Endothelial cell of coronary artery (primary cell): ENCODE measurements around the gene CXorf65. TPM values are rescaled to one million over a fixed set of nuclear protein-coding genes. Genes with fewer than 3 reads are reported as not detected.

Experiments
- total RNA-seq: library from RNA; depleted of rRNA; stranded (reverse); fragments of >200 nt; gene quantifications from 2 replicates; pipeline ENCODE4 v1.2.3, GENCODE V29; 2014

Gene CXorf65
- total RNA-seq, result not detected in 2 replicates

GRCh38 chrX:71106427-71106826 is at the start of gene CXorf65:
CXorf65 (minus strand) TSS chrX:71106740; CDS start chrX:71106556, 184 bp downstream.

DNA sequence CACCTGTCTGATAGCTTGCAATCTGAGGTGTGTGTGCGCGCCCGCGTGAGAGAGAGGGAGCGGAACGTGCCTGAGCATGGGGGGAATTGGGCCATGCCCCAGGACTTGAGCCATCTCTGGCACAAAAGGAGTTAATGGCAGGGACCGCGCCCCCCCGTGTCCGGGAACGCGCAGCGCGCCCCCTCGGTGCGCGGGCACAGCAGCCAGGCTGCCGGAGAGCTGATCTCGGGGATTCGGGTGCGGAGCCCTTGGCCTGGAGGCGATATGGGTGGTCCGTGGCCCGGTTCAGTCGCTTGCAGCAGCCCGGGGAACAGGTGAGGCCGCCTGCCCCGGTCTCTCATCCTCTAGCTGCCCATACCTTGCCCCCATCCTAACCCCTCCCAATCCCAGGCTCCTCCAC is 38.1 kb upstream of the CXorf65 start, which contains the start of gene NLGN3:
Gene NLGN3 (plus strand): TSS at position 191 of the 400 bp plus-strand sequence. CDS start 2,909 bp downstream, outside the sequence.

DNA sequence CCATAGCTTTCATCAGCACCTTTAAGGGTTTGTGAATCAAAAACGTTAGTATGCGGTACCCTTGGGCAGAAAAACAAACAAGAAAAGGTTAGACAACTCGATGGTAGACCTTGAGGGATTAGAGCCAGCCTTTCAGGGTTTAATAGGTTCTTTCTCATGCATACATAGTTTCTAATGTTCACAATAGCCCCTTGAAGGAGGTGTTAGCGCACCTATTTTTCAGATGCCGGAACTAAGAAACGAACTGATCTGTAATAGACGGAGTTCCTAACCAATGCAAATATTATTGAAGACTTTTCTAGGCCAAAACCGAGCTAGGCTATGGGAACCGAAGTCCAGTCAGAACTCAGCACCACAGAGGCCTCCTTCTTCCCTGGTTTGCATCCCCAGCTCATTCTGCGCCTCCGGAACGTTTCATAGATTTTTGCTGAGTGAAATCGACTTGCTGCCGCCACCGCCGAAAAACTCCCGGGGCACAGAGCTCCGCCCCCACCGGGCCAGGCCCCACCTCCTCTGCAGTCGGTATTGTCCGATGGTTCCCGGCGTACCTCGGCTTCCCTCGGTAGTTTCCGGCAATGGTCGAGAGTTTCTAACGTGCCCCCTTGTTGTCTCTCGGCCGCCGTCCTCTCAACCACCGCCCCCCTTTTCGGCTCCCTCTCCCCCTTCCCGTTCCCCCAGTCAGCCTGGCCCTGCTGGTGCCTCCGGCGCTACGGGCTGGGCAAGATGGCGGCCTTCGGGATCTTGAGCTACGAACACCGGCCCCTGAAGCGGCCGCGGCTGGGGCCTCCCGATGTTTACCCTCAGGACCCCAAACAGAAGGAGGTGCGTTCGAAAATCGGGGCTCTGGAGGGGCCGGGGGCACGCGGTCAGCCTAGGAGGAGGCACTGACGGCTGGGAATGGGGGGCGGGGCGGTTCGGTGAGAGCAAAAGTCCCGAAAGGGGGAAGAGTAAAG is 11.8 kb upstream of the CXorf65 start, which contains the start of gene MED12:
Gene MED12 (plus strand): TSS at position 565 of the 953 bp plus-strand sequence. CDS start 159 bp downstream, at position 724.

GRCh38 chrX:71111141-71111843 is 4.8 kb upstream of the CXorf65 start, which contains the start of gene IL2RG:
IL2RG (minus strand) TSS chrX:71111577; CDS start chrX:71111539, 38 bp downstream.

DNA sequence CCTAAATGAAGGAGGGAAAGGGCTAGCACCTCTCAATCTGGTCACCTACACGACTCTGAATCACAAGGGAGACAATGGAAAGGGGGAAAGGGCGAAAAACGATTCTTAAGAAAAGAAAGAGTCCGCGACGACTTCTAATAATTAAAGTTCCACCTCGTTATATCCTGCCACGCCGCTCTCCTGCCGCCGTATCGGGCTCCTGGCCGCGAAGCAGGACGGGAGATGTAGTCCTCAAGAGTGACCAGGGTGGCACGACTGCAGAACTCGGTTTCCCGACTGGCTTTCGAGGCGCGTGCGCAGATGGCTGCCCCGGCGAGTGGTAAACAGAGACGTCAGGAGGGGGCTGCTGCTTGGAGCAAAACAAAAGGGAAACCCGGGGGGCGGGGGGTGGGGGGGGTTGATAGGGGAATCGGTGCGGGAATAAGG is 11.0 kb downstream of the CXorf65 start, which contains the start of gene FOXO4:
Gene FOXO4 (plus strand): TSS at position 297 of the 426 bp plus-strand sequence. CDS start 678 bp downstream, outside the sequence.

DNA sequence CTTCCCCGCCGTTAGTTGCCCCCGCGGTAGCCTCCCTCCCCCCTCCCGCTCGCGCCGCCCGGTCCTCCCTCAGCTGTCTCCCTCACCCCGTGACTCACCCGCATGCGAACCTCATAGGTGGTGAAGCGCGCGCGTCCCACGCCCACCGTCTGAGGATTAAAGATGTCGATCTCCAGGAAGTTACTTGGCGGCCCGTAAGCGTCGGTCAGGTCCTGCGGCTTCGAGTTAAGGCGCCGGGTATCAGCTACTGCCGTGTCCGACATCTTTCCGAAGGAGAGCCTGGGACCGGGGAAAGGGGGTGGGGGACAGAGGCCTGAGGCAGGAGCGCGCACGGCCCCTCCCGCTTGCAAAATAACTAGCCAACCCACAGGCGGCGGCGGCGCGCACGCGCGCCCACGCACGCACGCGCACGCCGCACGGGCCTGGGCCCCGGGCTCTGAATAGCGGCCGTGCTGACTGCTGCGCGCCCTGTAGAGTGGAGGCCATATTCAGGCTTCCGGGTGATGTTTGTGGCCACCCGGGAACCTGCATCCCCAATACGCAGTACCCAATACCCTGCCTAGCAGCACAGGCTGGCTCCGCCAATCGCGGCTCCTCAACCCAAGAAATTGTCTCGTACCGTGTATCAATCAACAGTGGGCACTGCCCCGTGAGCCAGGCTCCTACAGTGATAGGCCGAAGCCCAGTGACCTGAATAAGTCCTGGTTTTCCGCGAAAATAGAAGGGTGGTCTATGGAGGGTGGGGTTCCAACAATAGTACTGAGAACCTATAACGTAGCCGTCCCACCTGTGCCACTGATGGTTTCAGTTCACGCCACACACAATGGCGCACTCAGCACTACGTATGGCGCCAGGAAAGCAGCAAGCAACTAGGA is 38.3 kb downstream of the CXorf65 start, which contains the start of gene SNX12:
Gene SNX12 (minus strand): TSS at position 291 of the 875 bp plus-strand sequence. CDS start 28 bp downstream, at position 263.

Other genes starting within 250 kb of the CXorf65 start
- gene TEX11, start 198.0 kb downstream of the CXorf65 start, total RNA-seq, result not detected in 2 replicates
- gene SLC7A3, start 175.6 kb downstream of the CXorf65 start, total RNA-seq, result not detected in 2 replicates
- gene SNX12, start 38.4 kb downstream of the CXorf65 start, total RNA-seq, result 68.5 and 80.8 TPM in 2 replicates
- gene FOXO4, start 10.9 kb downstream of the CXorf65 start, total RNA-seq, result 4.5 and 5.3 TPM in 2 replicates
- gene IL2RG, start 4.8 kb upstream of the CXorf65 start, total RNA-seq, result not detected in 2 replicates
- 38.7 and 43.4 TPM in 2 replicates for gene MED12, start 11.9 kb upstream of the CXorf65 start, total RNA-seq
- 0.09 TPM in 2 replicates for gene NLGN3, start 38.1 kb upstream of the CXorf65 start, total RNA-seq
- gene GJB1, start 116.5 kb upstream of the CXorf65 start, total RNA-seq, result not detected in 2 replicates
- 10.4 and 10.5 TPM in 2 replicates for gene ZMYM3, start 147.4 kb upstream of the CXorf65 start, total RNA-seq
- 436 and 523 TPM in 2 replicates for gene NONO, start 176.9 kb upstream of the CXorf65 start, total RNA-seq
- 1.5 and 2.1 TPM in 2 replicates for gene ITGB1BP2, start 195.0 kb upstream of the CXorf65 start, total RNA-seq